K562 (cell line): ENCODE data around the gene DPAGT1. TPM values are rescaled to one million over a fixed set of nuclear protein-coding genes. Genes with fewer than 3 reads are reported as not detected.

ENCODE experiments used
- ARID2 ChIP-seq: fragments of 450-650 bp; IDR thresholded peaks from 2 replicates; pipeline ENCODE4 v1.6.1; 2017; ENCODE audit warnings: antibody characterized with exemption, mild to moderate bottlenecking
- CBX3 ChIP-seq, 2 experiments: IDR thresholded peaks; 1 replicate in 1 of 2; 2 replicates in 1 of 2; pipeline ENCODE4 v1.6.1; 2012; ENCODE audit warnings: inconsistent platforms in 2 of 2, low read length in 2 of 2, borderline replicate concordance in 1 of 2, control low read depth in 1 of 2
- CCNT2 ChIP-seq: IDR thresholded peaks from 2 replicates; pipeline ENCODE4 v1.6.1; 2011; ENCODE audit warnings: borderline replicate concordance, low read depth, mild to moderate bottlenecking, moderate library complexity, mixed read lengths, low read length; ENCODE audit not compliant: insufficient read length; ENCODE audit errors: extremely low read depth
- CREM ChIP-seq: IDR thresholded peaks from 2 replicates; pipeline ENCODE4 v1.6.1; 2014; ENCODE audit warnings: antibody characterized with exemption, low read depth
- ETV5 ChIP-seq: sonication (generic); formaldehyde crosslinking; IDR thresholded peaks from 2 replicates; pipeline ENCODE4 v1.4.0; 2020; ENCODE audit warnings: low read depth, mild to moderate bottlenecking, missing genetic modification reagents
- MYC ChIP-seq, 2 experiments: fragments of 250-450 bp in 1 of 2; sonication (Bioruptor Pico) in 1 of 2; IDR thresholded peaks; 2 replicates each; pipeline versions ENCODE4 v1.5.1 to v1.6.1; 2012 to 2021; ENCODE audit warnings: low read depth in 2 of 2, borderline replicate concordance in 1 of 2, improper control_type of control experiment in 1 of 2, low read length in 1 of 2, mild to moderate bottlenecking in 1 of 2, moderate library complexity in 1 of 2
- POLR2A ChIP-seq: fragments of 450-650 bp; conservative IDR thresholded peaks from 2 replicates; pipeline ENCODE4 v1.6.1; 2016
- POLR2AphosphoS5 ChIP-seq: IDR thresholded peaks from 2 replicates; pipeline ENCODE4 v1.6.1; 2011; ENCODE audit warnings: mild to moderate bottlenecking, low read depth, low read length, moderate library complexity; ENCODE audit not compliant: control insufficient read depth, insufficient read depth
- POLR2B ChIP-seq: fragments of 450-650 bp; IDR thresholded peaks from 2 replicates; pipeline ENCODE4 v1.6.1; 2018; ENCODE audit warnings: low read depth; ENCODE audit not compliant: partially characterized antibody
- PTTG1 ChIP-seq: fragments of 450-650 bp; IDR thresholded peaks from 2 replicates; pipeline ENCODE4 v1.6.1; 2016; ENCODE audit warnings: low read depth, mild to moderate bottlenecking, missing genetic modification characterization, missing compliant biosample characterization
- RBM25 ChIP-seq: fragments of 200-400 bp; formaldehyde crosslinking; IDR thresholded peaks from 2 replicates; pipeline ENCODE4 v1.6.1; 2018; ENCODE audit warnings: low read length, low read depth, moderate library complexity; ENCODE audit not compliant: severe bottlenecking
- SOX6 ChIP-seq: fragments of 450-650 bp; IDR thresholded peaks from 2 replicates; pipeline ENCODE4 v1.6.1; 2014; ENCODE audit warnings: mild to moderate bottlenecking
- SP1 ChIP-seq: sonication (generic); formaldehyde crosslinking; IDR thresholded peaks from 2 replicates; pipeline ENCODE4 v1.8.1; 2022; ENCODE audit warnings: mild to moderate bottlenecking, missing genetic modification reagents
- ZNF232 ChIP-seq: sonication (generic); formaldehyde crosslinking; IDR thresholded peaks from 2 replicates; pipeline ENCODE4 v1.8.0; 2022; ENCODE audit warnings: mild to moderate bottlenecking, missing genetic modification reagents
- ZNF253 ChIP-seq: fragments of 250-450 bp; sonication (Bioruptor Pico); conservative IDR thresholded peaks from 2 replicates; pipeline ENCODE4 v1.6.1; 2021; ENCODE audit warnings: mild to moderate bottlenecking
- ZNF431 ChIP-seq: sonication (generic); formaldehyde crosslinking; IDR thresholded peaks from 2 replicates; pipeline ENCODE4 v1.8.0; 2022; ENCODE audit warnings: mild to moderate bottlenecking, missing genetic modification reagents
- polyA plus RNA-seq, 8 experiments: library from polyadenylated mRNA; depleted of rRNA in 4 of 8; stranded (reverse) in 5 of 8; unstranded in 3 of 8; fragments of >200 nt; fragmentation: Nextera tagmentation in 2 of 8; fragmentation: Illumina TruSeq in 1 of 8; extraction: Ambion mirVana in 2 of 8; extraction: Trizol in 1 of 8; gene quantifications; 2 replicates each; pipeline versions ENCODE4 v1.2.1 to v1.2.3, GENCODE V29; 2011 to 2014; ENCODE audit warnings: inconsistent platforms in 1 of 8, missing spikeins in 1 of 8
- total RNA-seq, 7 experiments: library from RNA; depleted of rRNA in 6 of 7; stranded (reverse); fragments of >200 nt in 6 of 7; fragmentation: Illumina TruSeq in 2 of 7; extraction: Trizol in 2 of 7; gene quantifications; 2 replicates each; pipeline versions ENCODE4 v1.2.1 to v1.2.3, GENCODE V29; 2011 to 2021; ENCODE audit warnings: low replicate concordance in 1 of 7
- TF ChIP-seq, protein P1 (sequence below), 2 experiments: IDR thresholded peaks in 1 of 2; conservative IDR thresholded peaks in 1 of 2; 2 replicates each; pipeline ENCODE4 v1.6.1; 2016; ENCODE audit warnings: low read depth in 2 of 2, mild to moderate bottlenecking in 1 of 2, missing compliant biosample characterization in 1 of 2, missing genetic modification characterization in 1 of 2, moderate library complexity in 1 of 2
- TF ChIP-seq, protein P2 (sequence below): fragments of 250-450 bp; sonication (Bioruptor Pico); IDR thresholded peaks from 2 replicates; pipeline ENCODE4 v1.5.0; 2020; ENCODE audit warnings: mild to moderate bottlenecking, borderline replicate concordance
- TF ChIP-seq, protein P3 (sequence below): fragments of 250-450 bp; sonication (Bioruptor Pico); IDR thresholded peaks from 2 replicates; pipeline ENCODE4 v1.4.0; 2020; ENCODE audit warnings: borderline replicate concordance

DPAGT1 gene
- total and polyA plus RNA-seq, 9 of the 15 experiments (the other 6 are each of a cell fraction or from before 2014, with no cell fraction given): 29.9 to 135 (median 85.0) TPM

DNA sequence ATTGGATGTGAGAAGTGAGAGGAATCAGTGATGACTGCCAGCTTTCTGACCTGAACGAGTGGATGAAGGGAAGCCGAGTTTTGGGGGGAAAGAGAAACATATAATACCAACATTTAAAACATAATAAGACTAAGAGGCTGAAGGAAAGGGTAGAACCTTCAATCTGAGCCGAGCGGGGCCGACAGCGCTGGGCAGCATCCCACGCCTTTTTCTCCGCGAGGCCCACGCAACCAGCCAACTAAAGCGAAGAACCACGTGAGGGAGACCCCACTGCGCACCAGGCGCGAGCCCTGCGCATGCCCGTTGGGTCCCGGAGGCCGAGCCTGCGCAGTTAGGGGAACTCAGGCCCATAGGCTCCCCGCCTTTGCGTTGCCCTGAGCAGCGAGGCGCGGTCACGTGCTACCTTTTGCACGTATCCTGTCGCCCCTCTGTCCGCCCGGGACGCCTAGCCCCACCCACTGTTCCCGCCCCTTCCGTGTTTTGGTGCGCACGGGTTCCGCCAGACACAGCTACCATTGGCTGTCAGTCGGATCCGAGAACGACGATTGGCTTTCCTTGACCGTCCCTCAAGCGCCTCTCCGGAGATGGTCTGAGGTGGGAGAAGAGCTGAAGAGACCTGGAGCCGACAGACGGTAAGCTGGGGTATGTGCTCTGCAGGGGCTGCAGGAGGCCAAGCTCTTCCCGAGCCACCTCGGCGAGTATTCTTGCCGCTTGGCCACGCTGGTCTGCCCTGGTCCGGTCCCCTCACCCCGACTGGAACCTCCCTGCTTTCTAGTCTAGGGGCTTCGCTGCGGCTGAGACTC lies 19.6 kb upstream of the DPAGT1 start, which contains the start of gene HINFP (continued):
- TF ChIP-seq, protein P1, sequence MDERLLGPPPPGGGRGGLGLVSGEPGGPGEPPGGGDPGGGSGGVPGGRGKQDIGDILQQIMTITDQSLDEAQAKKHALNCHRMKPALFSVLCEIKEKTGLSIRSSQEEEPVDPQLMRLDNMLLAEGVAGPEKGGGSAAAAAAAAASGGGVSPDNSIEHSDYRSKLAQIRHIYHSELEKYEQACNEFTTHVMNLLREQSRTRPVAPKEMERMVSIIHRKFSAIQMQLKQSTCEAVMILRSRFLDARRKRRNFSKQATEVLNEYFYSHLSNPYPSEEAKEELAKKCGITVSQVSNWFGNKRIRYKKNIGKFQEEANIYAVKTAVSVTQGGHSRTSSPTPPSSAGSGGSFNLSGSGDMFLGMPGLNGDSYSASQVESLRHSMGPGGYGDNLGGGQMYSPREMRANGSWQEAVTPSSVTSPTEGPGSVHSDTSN (CRISPR knock-in tag; IDR thresholded peaks at IDR 0.05; ENCODE audit: low read depth): peak; percentile 77
- TF ChIP-seq, protein P1 (tag; conservative IDR thresholded peaks at IDR 0.05; ENCODE audit: low read depth): peak; percentile 96
- TF ChIP-seq ARID2: no peak
- TF ChIP-seq POLR2B: peak; percentile 84
- peak; percentile 8; the same call in 1 of the 2 replicates for TF ChIP-seq POLR2AphosphoS5
- peak; percentile 90 for TF ChIP-seq MYC (IDR thresholded peaks at IDR 0.05; ENCODE audit: low read depth, low read length)
- 0 out of 2 replicates have a peak, but pooled peaks have one; percentile 57 for TF ChIP-seq MYC (CRISPR knock-in tag; IDR thresholded peaks at IDR 0.05; ENCODE audit: borderline replicate concordance, low read depth)
- peak; percentile 60 for TF ChIP-seq RBM25
- peak in 1 of 2 experiments; percentile 47; a peak in 1 of 3 replicates for TF ChIP-seq CBX3 (IDR thresholded peaks at IDR 0.05; ENCODE audit: borderline replicate concordance in 1 of 2, low read length in 2 of 2)
- no peak for TF ChIP-seq SOX6
- TF ChIP-seq CCNT2: peak; percentile 39
- peak; percentile 39 for TF ChIP-seq ETV5 (CRISPR knock-in tag)
- TF ChIP-seq ZNF232 (CRISPR knock-in tag): peak; percentile 90
- no peak for TF ChIP-seq PTTG1 (tag)
- peak; percentile 24 for TF ChIP-seq CREM
- TF ChIP-seq ZNF431: peak; percentile 69
- TF ChIP-seq ZNF253 (CRISPR knock-in tag): no peak
- TF ChIP-seq, protein P2, sequence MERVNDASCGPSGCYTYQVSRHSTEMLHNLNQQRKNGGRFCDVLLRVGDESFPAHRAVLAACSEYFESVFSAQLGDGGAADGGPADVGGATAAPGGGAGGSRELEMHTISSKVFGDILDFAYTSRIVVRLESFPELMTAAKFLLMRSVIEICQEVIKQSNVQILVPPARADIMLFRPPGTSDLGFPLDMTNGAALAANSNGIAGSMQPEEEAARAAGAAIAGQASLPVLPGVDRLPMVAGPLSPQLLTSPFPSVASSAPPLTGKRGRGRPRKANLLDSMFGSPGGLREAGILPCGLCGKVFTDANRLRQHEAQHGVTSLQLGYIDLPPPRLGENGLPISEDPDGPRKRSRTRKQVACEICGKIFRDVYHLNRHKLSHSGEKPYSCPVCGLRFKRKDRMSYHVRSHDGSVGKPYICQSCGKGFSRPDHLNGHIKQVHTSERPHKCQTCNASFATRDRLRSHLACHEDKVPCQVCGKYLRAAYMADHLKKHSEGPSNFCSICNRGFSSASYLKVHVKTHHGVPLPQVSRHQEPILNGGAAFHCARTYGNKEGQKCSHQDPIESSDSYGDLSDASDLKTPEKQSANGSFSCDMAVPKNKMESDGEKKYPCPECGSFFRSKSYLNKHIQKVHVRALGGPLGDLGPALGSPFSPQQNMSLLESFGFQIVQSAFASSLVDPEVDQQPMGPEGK (CRISPR knock-in tag): no peak
- TF ChIP-seq, protein P3, sequence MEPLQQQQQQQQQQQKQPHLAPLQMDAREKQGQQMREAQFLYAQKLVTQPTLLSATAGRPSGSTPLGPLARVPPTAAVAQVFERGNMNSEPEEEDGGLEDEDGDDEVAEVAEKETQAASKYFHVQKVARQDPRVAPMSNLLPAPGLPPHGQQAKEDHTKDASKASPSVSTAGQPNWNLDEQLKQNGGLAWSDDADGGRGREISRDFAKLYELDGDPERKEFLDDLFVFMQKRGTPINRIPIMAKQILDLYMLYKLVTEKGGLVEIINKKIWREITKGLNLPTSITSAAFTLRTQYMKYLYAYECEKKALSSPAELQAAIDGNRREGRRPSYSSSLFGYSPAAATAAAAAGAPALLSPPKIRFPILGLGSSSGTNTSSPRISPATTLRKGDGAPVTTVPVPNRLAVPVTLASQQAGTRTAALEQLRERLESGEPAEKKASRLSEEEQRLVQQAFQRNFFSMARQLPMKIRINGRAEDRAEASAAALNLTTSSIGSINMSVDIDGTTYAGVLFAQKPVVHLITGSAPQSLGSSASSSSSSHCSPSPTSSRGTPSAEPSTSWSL (CRISPR knock-in tag): no peak
- TF ChIP-seq SP1 (CRISPR knock-in tag): peak; percentile 89
- peak; percentile 84 for TF ChIP-seq POLR2A
